Esophagus squamous epithelium (tissue), 5 donors: ENCODE data around the gene SLC25A4. TPM values are rescaled to one million over a fixed set of nuclear protein-coding genes. Genes with fewer than 3 reads are reported as not detected.
"Not testable (repeated sequence)": the region's sequence is repeated elsewhere in the genome, so short reads cannot be mapped to it uniquely, and the experiment has no call there.

Experiments used
- DNase-seq: peaks from one replicate; lab custom pipeline; 2025; lab: John Stamatoyannopoulos, UW
- H3K27ac ChIP-seq, 4 donors: fragments of 200-600 bp; sonication (generic); one replicate each; pipeline ENCODE4 v1.5.1; 2016 to 2019; ENCODE audit warnings: mild to moderate bottlenecking in 1 of 4
- H3K27me3 ChIP-seq, 4 donors: fragments of 200-600 bp; sonication (generic); 1 replicate in 3 of 4; 2 replicates in 1 of 4; pipeline versions ENCODE4 v1.5.1 to v1.6.0; 2017 to 2021; ENCODE audit warnings: antibody characterized with exemption in 1 of 4
- H3K36me3 ChIP-seq, 3 donors: fragments of 200-600 bp; sonication (generic); one replicate each; pipeline ENCODE4 v1.5.1; 2016 to 2019
- H3K4me1 ChIP-seq, 3 donors: fragments of 200-600 bp; sonication (generic); one replicate each; pipeline ENCODE4 v1.5.1; 2017 to 2019
- H3K4me3 ChIP-seq, 4 donors: fragments of 200-600 bp; sonication (generic); 1 replicate in 3 of 4; 2 replicates in 1 of 4; pipeline ENCODE4 v1.5.1; 2016 to 2019; ENCODE audit warnings: mild to moderate bottlenecking in 2 of 4, moderate library complexity in 1 of 4
- H3K9me3 ChIP-seq, 3 donors: fragments of 200-600 bp; sonication (generic); one replicate each; pipeline ENCODE4 v1.5.1; 2016 to 2019
- CTCF ChIP-seq, 6 experiments: fragments of 450-650 bp in 4 of 6; fragments of 200-600 bp in 2 of 6; sonication (generic) in 2 of 6; IDR thresholded peaks; one replicate each; pipeline ENCODE4 v1.5.1; 2016 to 2019; ENCODE audit warnings: antibody characterized with exemption in 6 of 6, mild to moderate bottlenecking in 4 of 6, moderate library complexity in 4 of 6
- POLR2A ChIP-seq, 4 donors: fragments of 450-650 bp; IDR thresholded peaks; one replicate each; pipeline ENCODE4 v1.6.1; 2017; ENCODE audit warnings: antibody characterized with exemption in 4 of 4, mild to moderate bottlenecking in 4 of 4, moderate library complexity in 3 of 4
- WGBS, 2 donors: methylation state at CpG; one replicate each; pipeline ENCODE4 v1.1.5; 2018; 5-methylcytosine and 5-hydroxymethylcytosine counted together
- intact Hi-C: fragments of 100-400 bp; cut with DNase I; formaldehyde crosslinking; loops from one replicate; pipeline ENCODE4 v1.15.0; 2022
- total RNA-seq, 4 donors: library from RNA; depleted of rRNA; stranded (reverse); fragments of >200 nt; gene quantifications; one replicate each; pipeline ENCODE4 v1.1.0, GENCODE V29; 2016
- donor health status: DM: yes; HTN: yes; CAD: no.

The SLC25A4 gene
- total RNA-seq, 4 donors from 2014 or later = 12.4 to 24.0 (median 16.3) TPM

GRCh38 chr4:185112104-185112503 is 31.0 kb upstream of the SLC25A4 start:
- intact Hi-C loops = no loop called here
- WGBS, 2 donors = 41 to 59% methylated on average over 2 of the region's 2 CpGs
- Histone ChIP-seq H3K27me3 (no peaks in the 10 kb centered on the region), H3K4me1 (peaks cover 8 to 46% (median 15%) of the 10 kb centered on the region in 3 donors), H3K36me3 (no peaks in the 10 kb centered on the region), H3K9me3 (no peaks in the 10 kb centered on the region), H3K4me3 (no peak overlapping the region), H3K27ac (peak overlapping the region in 3 of 4 donors; percentile 26 to 52 (median 40))
- no peak for DNase-seq
- TF ChIP-seq CTCF (IDR thresholded peaks at IDR 0.05) = no peak
- no peak for TF ChIP-seq POLR2A (IDR thresholded peaks at IDR 0.05)

DNA sequence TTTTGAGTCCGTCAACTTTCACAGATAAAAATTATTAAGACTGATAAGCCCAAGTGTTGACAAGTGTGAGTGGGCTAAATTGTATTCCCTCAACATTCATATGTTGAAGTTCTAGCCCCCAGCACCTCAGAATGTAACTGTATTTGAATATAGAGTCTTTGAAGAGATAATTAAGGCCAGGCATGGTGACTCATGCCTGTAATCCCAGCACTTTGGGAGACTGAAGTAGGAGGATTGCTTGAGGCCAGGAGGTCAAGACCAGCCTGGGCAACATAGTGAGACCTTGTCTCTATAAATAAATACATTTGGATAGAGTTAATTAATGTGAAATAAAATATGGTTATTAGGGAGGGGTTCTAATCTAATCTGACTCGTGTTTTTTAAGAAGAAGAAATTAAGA is 29.7 kb upstream of the SLC25A4 start:
- no peaks in the 10 kb centered on the region for H3K9me3 ChIP-seq
- H3K27me3 ChIP-seq = no peaks in the 10 kb centered on the region
- WGBS, 2 donors = 49 to 79% methylated on average over 2 of the region's 2 CpGs
- TF ChIP-seq POLR2A (IDR thresholded peaks at IDR 0.05) = no peak
- TF ChIP-seq CTCF (IDR thresholded peaks at IDR 0.05) = no peak
- no peak overlapping the region for H3K4me3 ChIP-seq
- H3K4me1 ChIP-seq = peaks cover 8 to 46% (median 15%) of the 10 kb centered on the region in 3 donors
- DNase-seq = no peak
- intact Hi-C loops = no loop called here
- no peaks in the 10 kb centered on the region for H3K36me3 ChIP-seq
- no peak overlapping the region for H3K27ac ChIP-seq

GRCh38 chr4:185115827-185116232 is 27.2 kb upstream of the SLC25A4 start:
- no peak for DNase-seq
- H3K4me3 ChIP-seq = no peak overlapping the region
- no peaks in the 10 kb centered on the region for H3K9me3 ChIP-seq
- intact Hi-C loops = no loop called here
- 36 to 41% methylated on average over 6 to 9 of the region's 9 CpGs for WGBS, 2 donors
- no peaks in the 10 kb centered on the region for H3K27me3 ChIP-seq
- peak overlapping the region in 1 of 4 donors; percentile 22 for H3K27ac ChIP-seq
- H3K36me3 ChIP-seq = no peaks in the 10 kb centered on the region
- H3K4me1 ChIP-seq = peaks cover 6 to 25% (median 8%) of the 10 kb centered on the region in 3 donors
- TF ChIP-seq CTCF (IDR thresholded peaks at IDR 0.05) = no peak
- TF ChIP-seq POLR2A (IDR thresholded peaks at IDR 0.05) = no peak

- WGBS, 2 donors = 84 to 89% methylated on average over 7 of the region's 7 CpGs
- Histone ChIP-seq H3K27ac (no peak overlapping the region), H3K27me3 (no peaks in the 10 kb centered on the region), H3K36me3 (no peaks in the 10 kb centered on the region), H3K9me3 (no peaks in the 10 kb centered on the region), H3K4me3 (no peak overlapping the region), H3K4me1 (peaks cover 0 to 9% (median 2%) of the 10 kb centered on the region in 3 donors)
- DNase-seq = no peak
- TF ChIP-seq CTCF (IDR thresholded peaks at IDR 0.05) = no peak
- TF ChIP-seq POLR2A (IDR thresholded peaks at IDR 0.05) = no peak
- intact Hi-C loops = no loop called here
Measured at GRCh38 chr4:185117300-185117934, 25.6 kb upstream of the SLC25A4 start.

- Histone ChIP-seq H3K4me3 (no peak overlapping the region), H3K27me3 (no peaks in the 10 kb centered on the region), H3K9me3 (no peaks in the 10 kb centered on the region), H3K27ac (no peak overlapping the region), H3K4me1 (peaks cover 0 to 5% (median 0%) of the 10 kb centered on the region in 3 donors), H3K36me3 (no peaks in the 10 kb centered on the region)
- intact Hi-C loops = no loop called here
- WGBS, 2 donors = 89 to 97% methylated on average over 7 of the region's 7 CpGs
- TF ChIP-seq POLR2A (IDR thresholded peaks at IDR 0.05) (no peak), CTCF (IDR thresholded peaks at IDR 0.05) (no peak)
- DNase-seq = no peak
Measured at GRCh38 chr4:185118876-185119275, 24.2 kb upstream of the SLC25A4 start.

- H3K27me3 ChIP-seq, H3K9me3 ChIP-seq, H3K27ac ChIP-seq, DNase-seq, H3K4me1 ChIP-seq, H3K4me3 ChIP-seq, intact Hi-C loops, H3K36me3 ChIP-seq: not testable (repeated sequence)
- 76 to 82% methylated on average over 5 of the region's 5 CpGs for WGBS, 2 donors
Measured at GRCh38 chr4:185119467-185119866, 23.6 kb upstream of the SLC25A4 start.
